ENCODE results near the gene DHX8.

GRCh38 chr17:43568506-43569082 lies 84.8 kb downstream of the DHX8 start:
- TF ChIP-seq NFIC (IDR thresholded peaks at IDR 0.05; ENCODE audit: borderline replicate concordance) (no peak), RAD21 (IDR thresholded peaks at IDR 0.05; ENCODE audit: low read length) (no peak), GATA2 (CRISPR knock-in tag; IDR thresholded peaks at IDR 0.05) (no peak), CTCF (IDR thresholded peaks at IDR 0.05) (no peak), CHD2 (IDR thresholded peaks at IDR 0.05; ENCODE audit: low read length, partially characterized antibody) (no peak), POLR2AphosphoS5 (IDR thresholded peaks at IDR 0.05; ENCODE audit: low read depth, low read length) (no peak), JUND (IDR thresholded peaks at IDR 0.05) (no peak), EP300 (IDR thresholded peaks at IDR 0.05; ENCODE audit: borderline replicate concordance in 1 of 2, low read depth in 1 of 2, low read length in 1 of 2) (no peak), RFX5 (IDR thresholded peaks at IDR 0.05; ENCODE audit: low read length) (no peak), ELF1 (IDR thresholded peaks at IDR 0.05) (no peak), SIN3A (IDR thresholded peaks at IDR 0.05; ENCODE audit: borderline replicate concordance, low read depth, low read length) (no peak)
- TF ChIP-seq, protein P1, sequence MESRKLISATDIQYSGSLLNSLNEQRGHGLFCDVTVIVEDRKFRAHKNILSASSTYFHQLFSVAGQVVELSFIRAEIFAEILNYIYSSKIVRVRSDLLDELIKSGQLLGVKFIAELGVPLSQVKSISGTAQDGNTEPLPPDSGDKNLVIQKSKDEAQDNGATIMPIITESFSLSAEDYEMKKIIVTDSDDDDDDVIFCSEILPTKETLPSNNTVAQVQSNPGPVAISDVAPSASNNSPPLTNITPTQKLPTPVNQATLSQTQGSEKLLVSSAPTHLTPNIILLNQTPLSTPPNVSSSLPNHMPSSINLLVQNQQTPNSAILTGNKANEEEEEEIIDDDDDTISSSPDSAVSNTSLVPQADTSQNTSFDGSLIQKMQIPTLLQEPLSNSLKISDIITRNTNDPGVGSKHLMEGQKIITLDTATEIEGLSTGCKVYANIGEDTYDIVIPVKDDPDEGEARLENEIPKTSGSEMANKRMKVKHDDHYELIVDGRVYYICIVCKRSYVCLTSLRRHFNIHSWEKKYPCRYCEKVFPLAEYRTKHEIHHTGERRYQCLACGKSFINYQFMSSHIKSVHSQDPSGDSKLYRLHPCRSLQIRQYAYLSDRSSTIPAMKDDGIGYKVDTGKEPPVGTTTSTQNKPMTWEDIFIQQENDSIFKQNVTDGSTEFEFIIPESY (IDR thresholded peaks at IDR 0.05; ENCODE audit: borderline replicate concordance, low read depth): no peak
- TF ChIP-seq, protein P2, sequence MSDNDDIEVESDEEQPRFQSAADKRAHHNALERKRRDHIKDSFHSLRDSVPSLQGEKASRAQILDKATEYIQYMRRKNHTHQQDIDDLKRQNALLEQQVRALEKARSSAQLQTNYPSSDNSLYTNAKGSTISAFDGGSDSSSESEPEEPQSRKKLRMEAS (IDR thresholded peaks at IDR 0.05; ENCODE audit: low read depth): no peak
- TF ChIP-seq, protein P3, sequence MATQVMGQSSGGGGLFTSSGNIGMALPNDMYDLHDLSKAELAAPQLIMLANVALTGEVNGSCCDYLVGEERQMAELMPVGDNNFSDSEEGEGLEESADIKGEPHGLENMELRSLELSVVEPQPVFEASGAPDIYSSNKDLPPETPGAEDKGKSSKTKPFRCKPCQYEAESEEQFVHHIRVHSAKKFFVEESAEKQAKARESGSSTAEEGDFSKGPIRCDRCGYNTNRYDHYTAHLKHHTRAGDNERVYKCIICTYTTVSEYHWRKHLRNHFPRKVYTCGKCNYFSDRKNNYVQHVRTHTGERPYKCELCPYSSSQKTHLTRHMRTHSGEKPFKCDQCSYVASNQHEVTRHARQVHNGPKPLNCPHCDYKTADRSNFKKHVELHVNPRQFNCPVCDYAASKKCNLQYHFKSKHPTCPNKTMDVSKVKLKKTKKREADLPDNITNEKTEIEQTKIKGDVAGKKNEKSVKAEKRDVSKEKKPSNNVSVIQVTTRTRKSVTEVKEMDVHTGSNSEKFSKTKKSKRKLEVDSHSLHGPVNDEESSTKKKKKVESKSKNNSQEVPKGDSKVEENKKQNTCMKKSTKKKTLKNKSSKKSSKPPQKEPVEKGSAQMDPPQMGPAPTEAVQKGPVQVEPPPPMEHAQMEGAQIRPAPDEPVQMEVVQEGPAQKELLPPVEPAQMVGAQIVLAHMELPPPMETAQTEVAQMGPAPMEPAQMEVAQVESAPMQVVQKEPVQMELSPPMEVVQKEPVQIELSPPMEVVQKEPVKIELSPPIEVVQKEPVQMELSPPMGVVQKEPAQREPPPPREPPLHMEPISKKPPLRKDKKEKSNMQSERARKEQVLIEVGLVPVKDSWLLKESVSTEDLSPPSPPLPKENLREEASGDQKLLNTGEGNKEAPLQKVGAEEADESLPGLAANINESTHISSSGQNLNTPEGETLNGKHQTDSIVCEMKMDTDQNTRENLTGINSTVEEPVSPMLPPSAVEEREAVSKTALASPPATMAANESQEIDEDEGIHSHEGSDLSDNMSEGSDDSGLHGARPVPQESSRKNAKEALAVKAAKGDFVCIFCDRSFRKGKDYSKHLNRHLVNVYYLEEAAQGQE (IDR thresholded peaks at IDR 0.05; ENCODE audit: low read depth, low read length): no peak

Measured in SK-N-SH (cell line).